NCI-H128 (cell line): ENCODE measurements around the gene PTPRN2.
"Not testable (repeated sequence)": the region's sequence is repeated elsewhere in the genome, so short reads cannot be mapped to it uniquely, and the experiment has no call there.

Experiments
- DNase-seq: peaks from one replicate; lab custom pipeline; 2025; ENCODE audit not compliant: unreplicated experiment; lab: John Stamatoyannopoulos, UW

PTPRN2 gene

GRCh38 chr7:157853076-157853788 lies 734.4 kb downstream of the PTPRN2 start:
- no peak for DNase-seq

- DNase-seq, result no peak
These were observed 736.0 kb downstream of the PTPRN2 start for GRCh38 chr7:157851501-157852067.

DNA sequence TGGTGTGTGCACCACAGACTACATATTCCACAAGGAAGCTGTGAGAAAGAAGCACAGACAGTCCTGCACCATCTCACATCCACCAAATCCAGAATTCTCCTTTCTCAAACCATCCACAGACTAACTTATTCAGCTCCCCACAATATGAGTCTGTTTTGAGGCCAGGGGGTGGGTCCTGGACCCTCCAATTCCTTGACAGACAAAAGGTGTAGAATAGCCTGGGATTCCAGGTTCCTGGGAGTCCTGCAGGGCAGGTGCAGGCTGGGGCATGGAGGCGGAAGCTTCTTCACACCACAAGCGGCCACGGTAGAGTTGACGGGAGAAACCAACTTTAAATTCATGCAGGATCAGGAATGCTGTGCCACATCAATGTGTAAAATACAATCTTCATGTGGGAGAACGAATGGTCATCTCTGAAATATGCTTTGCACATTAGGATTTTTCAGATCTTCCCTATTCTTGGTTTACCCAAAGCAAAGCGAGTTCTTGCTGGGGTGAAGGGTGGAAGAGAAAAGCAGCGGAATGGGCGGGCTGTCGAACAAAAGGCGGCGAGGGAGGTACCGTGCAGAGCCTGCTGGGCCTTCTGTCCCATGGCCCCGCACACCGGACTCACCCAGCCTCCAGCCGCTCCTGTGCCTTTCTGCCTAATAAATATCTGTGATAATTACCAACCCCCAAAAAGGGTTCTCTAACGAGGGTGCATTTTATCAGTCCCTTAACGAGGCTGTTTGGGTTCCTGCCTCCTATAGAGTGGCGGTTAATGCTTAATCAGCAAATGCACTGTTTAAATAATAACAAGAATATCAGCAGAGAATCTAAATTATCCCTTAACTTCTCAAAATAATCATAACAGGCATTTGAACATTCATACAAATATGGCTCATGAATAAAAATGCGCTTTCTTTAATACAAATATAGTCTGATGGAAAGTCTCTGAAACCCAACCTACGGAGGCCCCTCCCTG lies 736.9 kb downstream of the PTPRN2 start:
- no peak for DNase-seq

- no peak for DNase-seq
These were observed 737.9 kb downstream of the PTPRN2 start for GRCh38 chr7:157849726-157850125.

- DNase-seq, result no peak
These were observed 738.4 kb downstream of the PTPRN2 start for GRCh38 chr7:157849341-157849596.

DNA sequence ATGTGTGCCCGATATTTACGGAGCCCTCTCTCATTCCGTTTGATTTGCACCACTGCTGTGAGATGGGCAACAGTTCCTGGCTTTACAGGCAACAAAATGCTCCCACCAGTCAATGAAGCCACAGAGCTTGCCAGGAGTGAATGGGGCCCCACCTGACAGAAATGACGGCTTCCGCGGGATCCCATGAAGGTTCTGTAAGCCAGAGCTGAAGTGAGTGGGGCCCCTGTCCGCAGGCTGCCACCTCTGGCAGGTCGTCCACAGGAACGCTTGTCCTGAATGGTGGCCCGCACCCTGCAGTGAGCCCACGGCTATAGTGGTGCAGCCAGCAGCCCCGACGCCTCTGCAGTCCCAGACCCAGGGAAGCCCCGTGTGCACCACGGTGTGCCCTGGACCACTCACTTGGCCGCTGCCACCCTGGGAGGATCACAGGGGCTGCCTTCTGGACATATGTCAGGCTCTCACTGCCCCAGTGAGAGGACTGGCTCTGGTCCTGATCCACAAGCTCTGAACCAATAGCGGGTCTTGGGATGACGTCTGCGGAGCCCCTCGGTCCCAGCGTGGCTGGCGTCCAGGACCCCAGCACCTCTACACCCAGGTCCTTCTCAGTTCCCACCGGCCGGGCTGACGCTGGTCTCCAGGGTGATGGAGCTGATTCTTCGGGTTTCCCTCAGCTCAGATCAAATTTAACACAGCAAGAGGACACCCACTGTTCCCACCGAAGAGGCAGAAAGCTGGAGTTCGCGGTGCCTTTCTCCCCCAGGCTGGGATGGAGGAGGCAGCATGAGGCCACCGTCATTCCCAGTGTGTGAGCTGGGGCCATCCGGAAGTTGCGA lies 738.9 kb downstream of the PTPRN2 start:
- DNase-seq, result no peak

DNA sequence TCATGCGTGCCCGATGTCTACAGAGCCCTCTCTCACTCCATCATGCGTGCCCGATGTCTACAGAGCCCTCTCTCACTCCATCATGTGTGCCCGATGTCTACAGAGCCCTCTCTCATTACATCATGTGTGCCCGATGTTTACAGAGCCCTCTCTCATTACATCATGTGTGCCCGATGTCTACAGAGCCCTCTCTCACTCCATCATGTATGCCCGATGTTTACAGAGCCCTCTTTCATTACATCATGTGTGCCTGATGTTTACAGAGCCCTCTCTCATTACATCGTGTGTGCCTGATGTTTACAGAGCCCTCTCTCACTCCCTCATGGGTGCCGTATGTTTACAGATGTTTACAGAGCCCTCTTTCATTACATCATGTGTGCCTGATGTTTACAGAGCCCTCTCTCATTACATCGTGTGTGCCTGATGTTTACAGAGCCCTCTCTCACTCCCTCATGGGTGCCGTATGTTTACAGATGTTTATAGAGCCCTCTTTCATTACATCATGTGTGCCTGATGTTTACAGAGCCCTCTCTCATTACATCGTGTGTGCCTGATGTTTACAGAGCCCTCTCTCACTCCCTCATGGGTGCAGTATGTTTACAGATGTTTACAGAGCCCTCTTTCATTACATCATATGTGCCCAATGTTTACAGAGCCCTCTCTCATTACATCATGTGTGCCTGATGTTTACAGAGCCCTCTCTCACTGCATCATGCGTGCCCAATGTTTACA lies 739.7 kb downstream of the PTPRN2 start:
- not testable (repeated sequence) for DNase-seq

DNA sequence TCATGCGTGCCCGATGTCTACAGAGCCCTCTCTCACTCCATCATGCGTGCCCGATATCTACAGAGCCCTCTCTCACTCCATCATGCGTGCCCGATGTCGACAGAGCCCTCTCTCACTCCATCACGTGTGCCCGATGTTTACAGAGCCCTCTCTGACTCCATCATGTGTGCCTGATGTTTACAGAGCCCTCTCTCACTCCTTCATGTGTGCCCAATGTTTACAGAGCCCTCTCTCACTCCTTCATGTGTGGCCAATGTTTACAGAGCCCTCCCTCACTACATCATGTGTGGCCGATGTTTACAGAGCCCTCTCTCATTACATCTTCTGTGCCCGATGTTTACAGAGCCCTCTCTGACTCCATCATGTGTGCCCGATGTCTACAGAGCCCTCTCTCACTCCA lies 740.9 kb downstream of the PTPRN2 start:
- not testable (repeated sequence) for DNase-seq

- no peak for DNase-seq
These were observed 741.4 kb downstream of the PTPRN2 start for GRCh38 chr7:157846271-157846670.

DNA sequence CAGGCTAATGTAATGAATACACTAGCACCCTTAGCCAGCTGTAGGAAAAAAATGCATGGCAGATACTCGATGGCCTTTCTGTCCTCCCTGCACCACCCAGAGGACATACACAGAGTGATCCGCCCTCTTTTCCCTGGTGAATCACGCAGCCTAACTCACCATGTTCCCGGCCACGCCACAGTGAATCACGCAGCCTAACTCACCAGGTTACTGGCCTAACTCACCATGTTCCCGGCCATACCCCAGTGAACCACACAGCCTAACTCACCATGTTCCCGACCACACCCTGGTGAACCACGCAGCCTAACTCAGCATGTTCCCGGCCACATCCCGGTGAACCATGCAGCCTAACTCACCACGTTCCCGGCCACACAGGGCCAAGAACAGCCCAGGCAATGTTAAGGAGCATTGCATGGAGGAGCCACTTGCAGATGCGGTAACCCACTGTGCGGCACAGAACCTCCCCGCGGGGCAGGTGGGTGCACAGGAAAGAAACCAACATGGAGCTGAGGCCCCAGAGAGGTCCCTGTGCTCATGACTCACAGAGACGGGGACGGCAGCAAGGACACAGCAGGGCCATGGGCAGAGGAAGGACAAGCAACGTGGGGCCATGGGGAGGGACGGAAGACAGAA lies 742.3 kb downstream of the PTPRN2 start:
- DNase-seq, result no peak

- no peak for DNase-seq
These were observed 743.0 kb downstream of the PTPRN2 start for GRCh38 chr7:157844611-157845010.

DNA sequence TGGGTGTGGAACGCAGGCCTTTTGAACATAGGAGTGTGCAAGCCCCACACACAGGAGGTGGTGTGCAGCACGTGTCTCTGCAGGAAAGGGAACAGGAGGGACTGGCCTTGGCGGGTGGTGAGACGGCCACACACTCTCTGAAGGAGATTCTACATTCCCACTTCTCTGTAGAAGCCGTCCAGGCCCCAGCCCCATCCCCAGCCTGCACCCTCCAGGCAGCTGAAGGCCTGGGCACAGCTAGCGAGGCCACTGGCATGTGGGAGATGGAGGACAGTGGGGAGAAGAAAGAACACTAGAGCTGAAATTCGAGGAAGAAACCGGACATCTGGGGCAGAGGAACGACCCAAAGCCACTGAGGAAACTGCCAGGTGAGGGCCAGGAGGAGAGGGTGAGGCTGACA lies 743.5 kb downstream of the PTPRN2 start:
- DNase-seq, result no peak

- DNase-seq, result no peak
These were observed 744.1 kb downstream of the PTPRN2 start for GRCh38 chr7:157843336-157844140.

DNA sequence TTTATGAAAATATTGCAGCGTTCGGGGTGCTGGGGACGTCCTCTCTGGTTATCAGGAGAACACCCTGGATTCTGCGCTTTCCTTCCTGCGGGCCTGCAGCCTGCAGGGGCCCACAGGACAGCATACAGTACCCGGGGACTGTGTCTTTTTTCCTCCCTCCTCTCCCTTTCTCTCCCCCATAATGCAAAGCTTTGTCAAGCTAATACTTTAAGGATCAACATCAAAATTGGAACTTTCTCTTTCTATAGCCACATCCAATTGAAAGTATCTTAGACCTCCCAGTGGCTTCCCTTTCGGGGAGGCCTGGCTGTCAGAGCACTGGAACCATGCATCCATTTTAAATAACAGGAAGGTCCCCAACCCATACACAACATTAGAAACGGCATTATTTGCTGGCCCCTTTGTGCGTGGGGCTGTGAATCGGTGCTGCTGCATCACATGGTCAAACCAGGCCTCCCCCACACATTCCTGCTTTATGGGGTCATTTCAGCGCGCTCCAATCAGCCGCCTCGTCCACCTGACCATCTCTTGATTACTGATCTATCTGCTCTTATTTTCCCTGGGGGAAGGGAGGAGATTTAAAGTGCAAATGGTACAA lies 745.8 kb downstream of the PTPRN2 start:
- DNase-seq, result no peak

DNA sequence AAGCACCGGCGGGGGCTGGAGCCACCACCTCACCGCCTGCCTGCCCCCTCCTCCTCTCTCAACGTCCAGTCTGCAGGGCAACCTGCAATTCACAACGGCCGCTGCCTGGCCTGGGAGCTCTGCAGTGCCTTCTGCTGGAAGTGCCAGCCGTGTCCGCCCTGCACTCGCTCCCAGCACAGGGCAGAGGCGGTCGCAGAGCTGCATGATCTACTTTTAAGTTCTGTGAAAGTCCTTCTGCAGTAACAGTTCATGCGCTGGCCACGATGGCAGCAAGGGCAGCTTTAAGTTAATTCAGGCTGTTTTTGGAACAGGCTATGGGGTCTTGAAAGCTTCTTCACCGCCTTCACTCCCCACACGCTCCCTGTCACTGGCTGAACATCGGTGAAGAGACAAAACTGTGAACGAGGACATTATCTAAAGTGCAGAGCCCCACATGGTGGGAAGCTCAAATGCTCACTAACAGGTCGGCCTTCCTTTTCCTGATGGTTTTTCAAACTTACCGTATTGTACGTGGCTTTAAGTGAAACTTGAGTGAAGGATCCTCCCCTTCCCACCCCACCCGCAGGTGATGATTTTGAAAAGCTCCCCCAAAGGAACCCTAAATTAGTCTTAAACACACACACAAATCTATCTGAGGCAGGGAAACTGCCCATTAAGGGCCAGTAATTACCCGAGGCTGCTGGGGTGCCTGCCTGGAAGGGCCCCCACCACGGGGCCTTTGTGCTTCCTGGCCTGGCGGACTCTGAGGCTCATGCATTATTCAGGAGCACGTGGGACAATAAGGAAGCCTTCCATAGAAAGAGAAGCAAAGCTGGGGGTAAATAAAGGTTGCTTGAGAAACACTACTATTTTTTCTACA lies 746.5 kb downstream of the PTPRN2 start:
- DNase-seq, result no peak

GRCh38 chr7:157840174-157840913 lies 747.3 kb downstream of the PTPRN2 start:
- no peak for DNase-seq

- DNase-seq, result no peak
These were observed 747.9 kb downstream of the PTPRN2 start for GRCh38 chr7:157839672-157840167.
